ENCODE measurements around the gene LZTS3.

GRCh38 chr20:3164763-3165410, 8.5 kb downstream of the LZTS3 start:
- no peak for TF ChIP-seq CTCF (IDR thresholded peaks at IDR 0.05)
- no peak for TF ChIP-seq NFYB (CRISPR knock-in tag; conservative IDR thresholded peaks at IDR 0.05; ENCODE audit: low read depth)
- no peak for TF ChIP-seq FOXP1 (CRISPR knock-in tag; IDR thresholded peaks at IDR 0.05; ENCODE audit: borderline replicate concordance)
- no peak for TF ChIP-seq MAX (CRISPR knock-in tag; IDR thresholded peaks at IDR 0.05)
- TF ChIP-seq HMGXB4 (CRISPR knock-in tag; IDR thresholded peaks at IDR 0.05), result no peak
- no peak for TF ChIP-seq NFATC4 (CRISPR knock-in tag; IDR thresholded peaks at IDR 0.05)

Measured in WTC11 (cell line).